ENCODE data around the gene SREBF1. TPM values are rescaled to one million over a fixed set of nuclear protein-coding genes. Genes with fewer than 3 reads are reported as not detected.

SREBF1 gene
- total RNA-seq, 4 donors from 2014 or later = 118 to 226 (median 185) TPM

- TF ChIP-seq CTCF (IDR thresholded peaks at IDR 0.05) (no peak), POLR2A (IDR thresholded peaks at IDR 0.05) (no peak)
- Histone ChIP-seq H3K4me1 (peaks cover 7 to 61% (median 15%) of the 10 kb centered on the region in 4 donors), H3K36me3 (no peaks in the 10 kb centered on the region), H3K4me3 (peak overlapping the region; percentile 46 to 65 (median 60)), H3K27ac (peak overlapping the region in 3 of 4 donors; percentile 55 to 77 (median 67)), H3K9me3 (no peaks in the 10 kb centered on the region), H3K27me3 (no peaks in the 10 kb centered on the region)
- DNase-seq = peak; percentile 51 to 78 (median 70)
Measured at GRCh38 chr17:17783116-17783824, 53.5 kb downstream of the SREBF1 start.

- TF ChIP-seq CTCF (IDR thresholded peaks at IDR 0.05) (no peak), POLR2A (IDR thresholded peaks at IDR 0.05) (no peak)
- Histone ChIP-seq H3K27ac (peak overlapping the region in 3 of 4 donors; percentile 55 to 77 (median 67)), H3K27me3 (no peaks in the 10 kb centered on the region), H3K9me3 (no peaks in the 10 kb centered on the region), H3K36me3 (no peaks in the 10 kb centered on the region), H3K4me3 (peak overlapping the region; percentile 46 to 65 (median 60)), H3K4me1 (peaks cover 7 to 67% (median 15%) of the 10 kb centered on the region in 4 donors)
- DNase-seq = no peak
Measured at GRCh38 chr17:17782523-17783115, 54.2 kb downstream of the SREBF1 start.

GRCh38 chr17:17781591-17782496 lies 54.9 kb downstream of the SREBF1 start:
- Histone ChIP-seq H3K27me3 (no peaks in the 10 kb centered on the region), H3K27ac (peak overlapping the region; percentile 32 to 77 (median 56)), H3K36me3 (no peaks in the 10 kb centered on the region), H3K9me3 (no peaks in the 10 kb centered on the region), H3K4me1 (peaks cover 7 to 69% (median 15%) of the 10 kb centered on the region in 4 donors), H3K4me3 (peak overlapping the region; percentile 46 to 65 (median 60))
- no peak for TF ChIP-seq CTCF (IDR thresholded peaks at IDR 0.05)
- TF ChIP-seq POLR2A (IDR thresholded peaks at IDR 0.05) = no peak
- DNase-seq = peak in 2 of 3 donors; percentile 59 to 63

GRCh38 chr17:17780922-17781590 lies 55.7 kb downstream of the SREBF1 start:
- H3K9me3 ChIP-seq = no peaks in the 10 kb centered on the region
- peaks cover 7 to 69% (median 15%) of the 10 kb centered on the region in 4 donors for H3K4me1 ChIP-seq
- peak overlapping the region in 3 of 4 donors; percentile 45 to 77 (median 67) for H3K27ac ChIP-seq
- H3K36me3 ChIP-seq = no peaks in the 10 kb centered on the region
- H3K27me3 ChIP-seq = no peaks in the 10 kb centered on the region
- DNase-seq = no peak
- H3K4me3 ChIP-seq = peak overlapping the region in 3 of 4 donors; percentile 1 to 65 (median 56)
- no peak for TF ChIP-seq CTCF (IDR thresholded peaks at IDR 0.05)
- TF ChIP-seq POLR2A (IDR thresholded peaks at IDR 0.05) = no peak
